Measurements from ENCODE around the gene ARHGAP40.

The ARHGAP40 gene

GRCh38 chr20:38673261-38673660 lies 71.7 kb downstream of the ARHGAP40 start:
- no peaks in the 10 kb centered on the region for H3K36me3 ChIP-seq (replicated peaks)
- DNase-seq = no peak
- no peaks in the 10 kb centered on the region for H3K27me3 ChIP-seq (replicated peaks)
- no peak for TF ChIP-seq CTCF (IDR thresholded peaks at IDR 0.05; ENCODE audit: low read depth, low read length, missing control alignments)
- H3K4me3 ChIP-seq (ENCODE audit: low read depth, low read length) = no peak overlapping the region
- no peak overlapping the region for H3K27ac ChIP-seq
- in situ Hi-C loops (cut with HindIII; ENCODE audit: low pct_ligation_motif_present, low sequenced_read_pairs) = no loop called here

- no peaks in the 10 kb centered on the region for H3K27me3 ChIP-seq (replicated peaks)
- no peak overlapping the region for H3K27ac ChIP-seq
- no peak for DNase-seq
- no peaks in the 10 kb centered on the region for H3K36me3 ChIP-seq (replicated peaks)
- peak overlapping the region; percentile 60 for H3K4me3 ChIP-seq (ENCODE audit: low read depth, low read length)
- TF ChIP-seq CTCF (IDR thresholded peaks at IDR 0.05; ENCODE audit: low read depth, low read length, missing control alignments) = no peak
- in situ Hi-C loops (cut with HindIII; ENCODE audit: low pct_ligation_motif_present, low sequenced_read_pairs) = no loop called here
Measured at GRCh38 chr20:38673725-38674091, 72.1 kb downstream of the ARHGAP40 start.

- H3K36me3 ChIP-seq (replicated peaks) = no peaks in the 10 kb centered on the region
- H3K27ac ChIP-seq = no peak overlapping the region
- no peaks in the 10 kb centered on the region for H3K27me3 ChIP-seq (replicated peaks)
- in situ Hi-C loops (cut with HindIII; ENCODE audit: low pct_ligation_motif_present, low sequenced_read_pairs) = no loop called here
- peak overlapping the region; percentile 60 for H3K4me3 ChIP-seq (ENCODE audit: low read depth, low read length)
- peak; percentile 40 for DNase-seq
- no peak for TF ChIP-seq CTCF (IDR thresholded peaks at IDR 0.05; ENCODE audit: low read depth, low read length, missing control alignments)
Measured at GRCh38 chr20:38674092-38674764, 72.6 kb downstream of the ARHGAP40 start.

- H3K36me3 ChIP-seq (replicated peaks) = no peaks in the 10 kb centered on the region
- H3K4me3 ChIP-seq (ENCODE audit: low read depth, low read length) = peak overlapping the region; percentile 37
- no peak for TF ChIP-seq CTCF (IDR thresholded peaks at IDR 0.05; ENCODE audit: low read depth, low read length, missing control alignments)
- H3K27me3 ChIP-seq (replicated peaks) = no peaks in the 10 kb centered on the region
- in situ Hi-C loops (cut with HindIII; ENCODE audit: low pct_ligation_motif_present, low sequenced_read_pairs) = no loop called here
- DNase-seq = no peak
- H3K27ac ChIP-seq = no peak overlapping the region
Measured at GRCh38 chr20:38674765-38675133, 73.1 kb downstream of the ARHGAP40 start.

- TF ChIP-seq CTCF (IDR thresholded peaks at IDR 0.05; ENCODE audit: low read depth, low read length, missing control alignments) = no peak
- Histone ChIP-seq H3K27ac (no peak overlapping the region), H3K27me3 (replicated peaks) (no peaks in the 10 kb centered on the region), H3K4me3 (ENCODE audit: low read depth, low read length) (no peak overlapping the region), H3K36me3 (replicated peaks) (no peaks in the 10 kb centered on the region)
- DNase-seq = no peak
- in situ Hi-C loops (cut with HindIII; ENCODE audit: low pct_ligation_motif_present, low sequenced_read_pairs) = no loop called here
Measured at GRCh38 chr20:38676576-38676975, 75.0 kb downstream of the ARHGAP40 start.
